Activated effector memory CD4-positive, alpha-beta T cell treated with anti-CD3 and anti-CD28 coated beads, Interleukin-2, amount 50 U/mL, for 16 hours (primary cell): Measurements from ENCODE around the gene MRPL18.
"Not testable (repeated sequence)": the region's sequence is repeated elsewhere in the genome, so short reads cannot be mapped to it uniquely, and the experiment has no call there.

ENCODE experiments used
- DNase-seq: peaks from one replicate; pipeline ENCODE4 v3.0.0-alpha.2; 2020

The MRPL18 gene

DNA sequence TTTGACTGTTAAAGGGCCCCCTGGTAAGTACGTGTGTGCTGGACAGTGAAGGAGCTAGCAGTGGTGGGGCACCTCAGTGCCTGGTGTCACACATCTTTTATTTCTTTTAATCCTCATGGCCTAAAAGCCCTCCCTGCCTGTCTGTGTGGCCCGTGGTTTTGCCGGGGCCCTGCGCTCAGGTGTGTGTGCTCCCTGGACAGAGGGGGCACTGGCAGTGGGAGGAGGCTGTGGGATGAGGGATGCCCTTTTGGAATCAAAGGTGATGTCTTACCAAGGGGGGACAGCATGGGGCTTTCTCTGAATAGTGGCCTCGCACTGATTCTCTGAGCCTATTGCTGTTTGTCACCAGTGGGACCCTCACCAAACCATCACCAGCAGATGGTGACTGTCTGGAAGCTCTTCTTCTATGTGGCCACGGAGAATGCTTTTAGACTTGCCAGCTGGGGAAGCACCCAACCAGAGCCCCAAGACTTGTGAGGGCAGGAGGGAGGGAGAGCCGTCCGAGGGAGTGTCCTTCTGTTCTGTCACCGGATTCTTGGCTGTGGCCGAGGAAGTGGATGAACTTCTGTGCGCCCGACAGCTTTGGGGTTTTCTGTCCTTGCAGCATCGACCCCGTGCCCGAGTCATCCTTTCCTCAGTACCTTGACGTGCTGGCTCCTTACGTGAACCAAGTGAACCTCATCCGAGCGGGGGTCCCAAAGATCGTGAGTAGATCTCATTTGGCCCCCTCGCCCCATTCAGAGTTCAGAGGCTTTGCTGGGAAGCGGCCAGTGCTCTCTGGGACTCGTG lies 27.9 kb downstream of the MRPL18 start:
- DNase-seq = no peak

DNA sequence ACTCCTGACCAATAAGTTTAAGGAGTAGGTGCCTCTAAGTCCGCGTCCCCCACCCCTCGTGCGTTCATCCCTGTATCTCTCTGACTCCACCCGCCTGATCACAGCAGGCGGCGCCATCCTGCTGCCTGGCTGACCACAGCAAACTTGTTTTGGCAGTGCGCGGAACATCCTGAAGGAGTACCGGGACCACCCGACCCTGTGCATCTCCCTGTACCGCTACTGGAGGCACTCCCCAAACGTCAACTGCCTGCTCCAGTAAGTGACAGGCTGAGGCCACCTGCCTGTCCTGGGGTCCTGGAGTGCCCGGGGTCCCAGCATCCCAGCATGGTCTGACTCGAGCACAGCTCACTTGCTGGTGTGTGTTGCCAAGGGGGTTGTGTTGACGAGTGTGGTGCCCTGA lies 28.8 kb downstream of the MRPL18 start:
- no peak for DNase-seq

DNA sequence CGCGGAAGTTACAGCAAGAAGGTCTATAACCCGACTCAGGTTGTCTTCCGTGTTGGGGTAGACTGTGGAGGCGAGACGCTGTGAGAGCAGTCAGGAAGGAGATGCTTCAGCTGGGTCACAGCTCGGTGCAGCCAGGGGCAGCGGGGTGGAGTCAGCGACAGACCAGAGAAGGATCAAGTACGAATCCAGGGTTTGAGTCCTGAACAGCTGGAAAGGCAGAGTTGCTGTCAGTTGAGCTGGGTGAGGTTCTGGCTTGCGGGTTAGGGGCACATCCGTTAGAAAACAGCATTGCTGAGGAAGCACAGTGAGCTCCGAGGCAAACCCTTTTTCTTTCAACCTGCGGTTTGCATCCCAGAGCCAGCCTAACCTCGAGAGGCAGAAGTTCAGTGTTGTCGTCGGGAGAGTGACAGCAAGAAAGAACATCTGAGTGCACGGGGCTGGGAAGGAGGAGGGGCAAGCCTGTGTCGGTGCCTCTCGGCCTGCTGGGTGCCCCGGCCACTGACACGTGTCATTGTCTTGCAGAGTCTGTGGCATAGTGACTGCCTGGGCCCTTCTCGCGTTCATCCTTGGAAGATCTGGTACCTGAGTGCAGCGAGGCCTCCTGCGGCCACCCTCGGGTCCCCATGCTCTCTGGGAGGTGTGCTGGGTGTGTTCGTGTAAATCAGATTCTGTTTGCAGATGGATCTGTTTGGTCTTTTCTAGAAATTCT lies 29.8 kb downstream of the MRPL18 start:
- peak; percentile 70 for DNase-seq

DNA sequence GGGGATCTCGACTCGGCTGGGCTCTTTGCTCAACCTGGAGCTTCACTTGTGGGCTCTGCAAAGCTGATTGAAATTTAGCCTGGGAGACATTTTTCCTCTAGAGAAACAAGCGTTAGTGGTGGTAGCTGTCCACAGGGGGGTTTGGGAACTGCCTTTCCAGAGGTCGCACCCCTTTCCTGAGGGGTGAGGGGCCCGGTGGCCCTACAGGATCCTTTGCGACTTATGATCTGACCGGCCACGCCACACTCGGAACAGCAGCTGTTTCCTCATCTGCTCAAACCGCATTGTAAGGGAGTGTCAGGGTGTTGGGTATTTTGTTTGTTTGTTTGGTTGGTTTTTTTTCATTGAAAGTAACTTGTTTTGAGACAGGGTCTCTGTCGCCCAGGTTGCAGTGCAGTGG lies 30.9 kb downstream of the MRPL18 start:
- no peak for DNase-seq

DNA sequence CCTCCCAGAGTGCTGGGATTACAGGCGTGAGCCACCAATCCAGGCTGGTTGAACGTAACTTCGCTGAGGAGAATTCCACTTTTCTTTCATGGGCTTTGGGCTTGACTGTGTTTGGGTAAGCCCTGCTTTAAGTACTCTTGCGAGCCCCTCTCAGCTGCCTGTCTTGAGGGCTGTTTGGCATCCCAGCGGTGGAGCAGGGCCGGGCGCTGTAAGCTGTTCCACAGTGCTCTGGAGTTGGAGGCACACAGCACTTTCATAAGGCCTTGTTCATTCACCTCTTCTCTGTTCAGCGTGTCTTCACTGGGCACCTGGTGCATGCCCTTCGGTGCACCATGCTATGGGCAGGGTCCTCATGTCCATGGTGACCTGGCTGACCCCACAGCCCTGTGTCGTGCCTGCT lies 31.5 kb downstream of the MRPL18 start:
- DNase-seq = no peak

DNA sequence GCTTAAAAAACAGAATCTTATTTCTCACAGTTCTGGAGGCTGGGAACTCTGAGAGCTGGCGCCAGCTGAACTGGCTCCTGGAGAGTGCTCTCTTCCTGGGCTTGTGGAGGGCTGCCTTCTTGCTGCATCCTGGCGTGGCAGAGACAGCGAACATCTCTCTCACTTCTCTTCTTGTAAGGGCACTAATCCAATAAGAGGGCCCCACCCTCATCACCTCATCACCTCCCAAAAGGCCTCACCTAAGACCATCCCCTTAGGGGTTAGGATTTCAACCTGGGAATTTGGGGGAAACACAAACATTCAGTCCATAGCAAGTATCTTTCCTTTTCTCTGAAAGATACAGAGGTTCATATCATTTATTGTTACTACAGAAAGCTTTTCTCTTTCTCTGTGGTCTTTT lies 33.7 kb downstream of the MRPL18 start:
- DNase-seq = no peak

DNA sequence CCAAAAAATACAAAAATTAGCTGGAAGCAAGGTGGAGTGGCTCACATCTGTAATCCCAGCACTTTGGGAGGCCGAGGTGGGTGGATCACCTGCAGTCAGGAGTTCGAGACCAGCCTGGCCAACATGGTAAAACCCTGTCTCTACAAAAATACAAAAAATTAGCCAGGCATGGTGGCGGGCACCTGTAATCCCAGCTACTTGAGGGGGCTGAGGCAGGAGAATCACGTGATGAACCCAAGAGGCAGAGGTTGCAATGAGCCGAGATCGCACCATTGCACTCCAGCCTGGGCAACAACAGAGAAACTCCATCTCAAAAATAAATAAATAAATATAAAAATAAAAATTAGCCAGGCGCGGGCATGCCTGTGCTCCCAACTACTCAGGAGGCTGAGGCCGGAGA lies 34.4 kb downstream of the MRPL18 start:
- not testable (repeated sequence) for DNase-seq

DNA sequence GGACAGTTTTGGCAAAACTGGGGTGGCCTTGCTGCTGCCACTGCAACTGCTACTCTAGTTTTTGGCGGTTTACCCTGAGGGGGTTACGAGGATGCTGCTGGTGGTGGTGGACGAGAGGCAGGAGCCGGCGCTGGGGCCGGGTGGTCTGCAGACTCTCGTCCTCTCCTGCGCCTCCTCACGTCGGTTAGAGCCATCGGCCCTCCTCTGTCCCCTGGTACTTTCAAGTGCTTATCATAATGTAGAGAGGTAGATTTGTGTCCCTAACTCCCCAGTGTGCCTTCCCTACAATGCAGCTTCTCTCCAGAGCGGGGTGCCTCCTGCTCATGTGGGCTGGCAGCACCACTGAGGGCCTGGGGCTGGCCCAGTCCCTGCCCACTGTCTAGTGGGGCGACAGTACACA lies 35.7 kb downstream of the MRPL18 start:
- DNase-seq = no peak

DNA sequence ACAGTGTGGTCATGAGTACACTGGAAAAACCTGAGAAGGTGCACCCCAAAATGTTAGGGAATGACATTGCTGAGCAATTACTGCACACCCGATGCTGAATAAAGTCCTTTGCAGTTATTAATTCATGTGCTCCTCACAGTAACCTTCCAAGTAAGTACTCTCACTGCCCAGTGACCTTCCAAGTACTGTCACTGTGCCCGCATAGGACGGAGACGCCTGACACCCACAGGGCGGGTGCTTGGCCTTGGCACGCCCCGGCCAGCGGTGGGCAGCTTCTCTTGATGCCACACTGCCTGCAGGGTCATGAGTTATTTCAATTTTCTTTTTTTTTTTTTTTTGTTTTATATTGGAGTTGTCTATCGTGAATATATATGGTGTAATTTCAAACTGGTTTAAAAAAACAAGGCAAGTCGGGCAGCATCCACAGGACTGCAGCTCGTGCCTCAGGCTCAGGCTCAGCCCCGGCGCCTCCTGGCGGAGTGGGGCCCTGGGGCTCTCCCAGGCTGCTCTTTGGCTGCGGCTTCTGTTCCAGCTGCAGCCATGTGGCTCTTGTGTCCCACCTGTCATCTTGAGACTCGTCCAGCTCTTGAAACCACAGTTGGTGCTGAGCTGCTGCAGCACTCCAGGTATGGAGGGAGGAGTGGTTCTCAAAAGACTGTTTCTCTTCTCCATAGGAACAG lies 36.8 kb downstream of the MRPL18 start:
- DNase-seq = no peak

DNA sequence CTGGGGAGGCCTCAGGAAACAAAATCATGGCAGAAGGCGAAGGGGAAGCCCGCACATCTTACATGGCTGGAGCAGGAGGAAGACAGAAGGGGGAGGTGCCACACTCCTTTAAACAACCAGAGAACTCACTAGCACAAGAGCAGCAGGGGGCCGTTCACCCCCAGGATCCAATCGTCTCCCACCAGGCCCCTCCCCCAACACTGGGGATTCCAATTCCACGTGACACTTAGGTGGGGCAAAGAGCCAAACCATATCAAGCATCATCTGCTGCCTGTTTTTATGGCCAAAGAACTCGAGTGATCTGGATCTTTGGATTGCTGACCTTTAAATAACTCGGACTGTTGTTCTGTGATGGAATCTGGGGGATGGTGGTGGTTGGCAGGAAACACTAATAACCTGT lies 37.8 kb downstream of the MRPL18 start:
- no peak for DNase-seq

DNA sequence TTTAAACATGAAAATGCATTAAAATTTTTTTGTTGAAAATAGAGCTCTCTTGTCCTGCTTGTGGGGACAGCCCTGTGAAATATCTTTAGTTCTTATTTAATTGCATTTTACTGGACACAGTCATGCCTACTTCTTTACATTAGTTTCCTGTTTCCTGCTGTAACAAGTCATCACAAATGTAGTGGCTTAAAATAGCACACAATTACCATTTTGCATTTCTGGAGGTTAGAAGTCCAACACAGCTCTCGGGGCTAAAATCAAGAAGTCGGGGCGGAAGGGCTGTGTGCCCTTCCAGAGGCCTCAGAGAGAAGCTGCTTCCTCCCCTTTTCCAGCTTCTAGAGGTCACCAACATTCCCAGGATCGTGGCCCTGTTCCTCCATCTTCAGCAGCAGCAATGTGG lies 39.3 kb downstream of the MRPL18 start:
- DNase-seq = no peak

DNA sequence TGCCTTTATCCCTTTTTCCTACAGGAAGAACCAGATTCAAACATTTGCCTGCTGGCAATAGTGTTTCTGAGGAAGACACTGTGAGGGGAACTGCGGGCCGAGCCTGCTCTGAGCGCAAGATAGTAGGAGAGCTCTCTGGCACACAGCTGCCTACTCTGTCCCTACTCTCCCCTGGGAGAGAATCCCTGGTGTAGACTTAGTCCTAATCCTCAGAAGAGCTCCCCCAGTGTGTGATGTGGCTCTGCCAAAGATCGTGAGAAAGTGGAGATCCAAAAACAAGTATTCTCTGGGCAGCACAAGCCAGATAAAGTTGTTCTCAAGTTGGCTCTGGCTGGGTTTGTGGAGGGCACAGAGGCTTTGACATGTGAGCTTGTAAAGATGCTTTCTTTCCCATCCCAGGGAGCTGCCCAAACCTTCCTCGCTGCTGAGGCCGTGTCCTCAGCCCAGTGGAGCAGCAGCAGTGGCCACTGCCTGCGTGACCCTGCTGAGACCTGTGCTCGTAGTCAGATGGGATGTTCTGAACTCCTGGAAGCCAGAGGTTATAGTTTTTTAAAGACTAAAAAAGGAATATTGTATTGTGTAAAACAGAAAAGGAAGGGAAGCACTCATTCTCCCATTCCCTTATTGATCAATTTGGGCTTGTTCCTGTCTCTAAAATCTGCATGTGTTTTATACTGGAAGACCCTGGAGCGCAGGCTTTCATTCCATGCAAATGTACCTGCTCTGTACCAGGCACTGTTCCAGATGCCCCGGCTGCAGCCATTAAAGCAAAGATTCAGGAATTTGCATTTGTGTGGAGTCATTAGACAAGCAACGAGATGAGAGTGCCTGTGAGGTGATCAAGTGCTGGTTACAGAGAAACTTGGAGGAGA lies 40.5 kb downstream of the MRPL18 start:
- no peak for DNase-seq

DNA sequence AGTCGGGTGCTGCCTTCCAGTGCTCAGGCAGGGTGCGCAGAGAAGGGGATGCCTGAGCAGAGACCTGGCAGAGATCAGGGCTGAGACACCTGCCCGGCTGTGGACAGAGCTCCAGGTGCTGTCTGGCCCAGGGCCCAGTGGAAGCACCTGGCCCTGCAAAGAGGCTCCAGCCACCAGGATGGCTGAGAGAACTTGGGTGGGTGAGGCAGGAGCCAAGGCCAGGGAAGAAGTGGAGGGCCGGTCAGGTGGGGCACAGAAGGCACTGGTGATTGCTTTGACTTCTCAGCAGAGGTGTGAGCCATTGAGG lies 41.1 kb downstream of the MRPL18 start:
- DNase-seq = no peak

DNA sequence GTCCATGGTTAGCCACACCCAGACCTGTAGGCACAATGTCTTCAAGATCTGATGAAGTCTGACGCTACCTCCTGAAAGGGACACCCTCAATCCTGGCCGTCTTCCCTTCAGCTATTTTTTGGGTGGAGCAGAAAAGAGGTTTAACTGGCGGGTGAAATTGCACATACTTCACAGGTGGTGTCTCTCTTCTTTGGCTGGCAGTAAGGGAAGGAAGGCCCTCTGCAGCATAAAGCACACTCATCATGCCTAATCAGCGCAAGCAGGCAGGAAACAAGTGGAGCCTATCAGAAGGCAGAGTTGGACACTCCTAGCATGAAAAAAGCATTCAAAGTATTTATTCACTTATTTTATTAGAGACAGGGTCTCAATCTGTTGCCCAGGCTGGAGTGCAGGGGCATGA lies 42.7 kb downstream of the MRPL18 start:
- no peak for DNase-seq

DNA sequence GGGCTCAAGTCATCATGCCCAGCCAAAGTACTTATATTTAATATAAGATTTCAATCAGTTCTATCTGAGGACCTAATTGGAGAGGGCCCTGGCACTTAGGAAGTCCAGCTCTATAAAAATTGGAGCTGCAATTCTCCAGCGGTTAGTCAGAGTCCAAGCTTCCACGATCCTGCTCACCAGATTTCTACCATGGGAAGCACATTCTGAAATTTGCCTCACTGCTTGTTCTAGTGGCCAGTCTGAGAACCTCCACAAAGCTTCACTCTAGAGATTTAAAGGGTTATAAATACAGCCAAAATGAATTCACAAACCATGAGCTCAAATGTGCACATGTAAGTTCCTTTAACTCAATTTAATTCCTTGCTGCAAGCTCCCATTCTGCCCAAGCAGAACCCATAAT lies 43.3 kb downstream of the MRPL18 start:
- DNase-seq = no peak

DNA sequence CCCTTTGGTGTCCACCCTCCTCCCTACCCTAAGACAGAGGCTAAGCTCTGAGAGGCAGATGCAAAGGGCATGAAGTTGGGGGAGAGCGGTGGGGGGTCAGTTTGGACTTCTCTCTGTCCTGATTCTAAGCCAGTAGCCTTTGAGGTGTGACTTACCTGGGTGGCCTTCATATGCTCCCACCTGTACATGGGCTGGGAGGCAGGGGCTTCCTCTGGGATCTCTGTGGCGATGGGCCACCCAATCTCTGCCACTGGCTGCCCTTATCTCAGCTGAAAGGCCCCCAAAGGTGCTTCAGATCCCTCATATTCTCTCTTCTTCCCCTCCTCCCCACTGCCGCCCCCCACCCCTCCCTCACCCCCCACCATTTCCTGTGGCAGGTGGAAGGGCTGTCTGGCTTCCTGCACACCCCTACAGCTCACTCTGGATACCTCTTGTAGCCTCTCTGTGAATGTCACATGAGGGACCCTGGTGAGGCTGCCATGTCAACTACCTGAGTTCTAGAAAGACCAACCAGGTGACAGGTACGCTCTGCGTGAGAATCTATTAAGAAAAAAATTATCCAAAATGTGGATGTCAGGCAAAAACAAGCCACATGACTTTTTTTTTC lies 43.8 kb downstream of the MRPL18 start:
- no peak for DNase-seq

DNA sequence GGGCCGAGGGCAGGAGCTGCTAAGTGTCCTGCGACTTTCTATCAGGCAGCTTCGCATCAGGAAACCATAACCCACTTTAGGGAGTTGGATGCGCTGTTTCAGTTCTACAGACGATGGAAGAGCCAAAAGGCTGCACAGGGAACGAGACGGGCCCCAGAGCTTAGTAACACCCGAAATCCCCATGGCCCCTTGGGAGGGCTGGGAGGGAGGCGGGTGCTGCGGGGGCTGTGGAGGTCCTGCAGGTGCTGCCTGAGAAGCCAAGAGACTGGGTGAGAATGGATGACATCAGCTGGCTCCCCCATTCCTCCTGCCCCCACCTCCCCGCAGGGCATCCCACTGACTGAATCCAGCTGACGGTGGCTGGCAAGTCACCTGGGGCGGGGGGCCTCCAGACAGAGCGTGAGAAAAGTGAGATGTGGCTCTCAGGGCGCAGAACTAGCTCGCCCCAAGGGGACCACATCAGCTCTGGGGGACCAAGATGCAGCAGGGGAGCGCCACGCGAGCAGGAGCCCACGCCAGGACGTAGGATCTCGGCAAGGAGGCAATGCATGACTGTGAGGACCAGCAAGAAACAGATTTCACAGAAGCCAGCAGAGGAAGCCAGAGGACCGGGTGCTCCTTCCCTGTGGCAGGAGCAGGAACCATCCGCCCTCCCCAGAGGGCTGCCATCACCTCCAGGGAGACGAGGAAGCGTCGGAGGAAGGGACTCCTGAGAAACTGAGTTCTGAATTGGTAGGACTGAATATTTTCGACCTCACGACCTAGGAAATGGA lies 46.6 kb downstream of the MRPL18 start:
- no peak for DNase-seq

DNA sequence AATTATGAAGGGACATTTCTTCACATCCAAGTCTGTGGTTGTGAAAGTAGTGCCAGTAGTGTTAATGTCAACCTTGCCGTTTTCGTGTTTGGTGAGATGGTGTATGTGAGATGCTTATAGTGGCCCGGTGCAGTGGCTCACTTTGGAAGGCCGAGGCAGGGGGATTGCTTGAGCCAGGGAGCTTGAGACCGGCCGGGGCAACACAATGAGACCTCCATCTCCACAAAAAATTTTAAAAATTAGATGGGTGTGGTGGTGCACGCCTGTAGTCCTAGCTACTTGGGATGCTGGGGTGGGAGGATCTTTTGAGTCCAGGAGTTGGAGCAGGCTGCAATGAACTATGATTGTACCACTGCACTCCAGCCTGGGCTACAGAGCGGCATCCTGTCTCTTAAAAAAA lies 47.2 kb downstream of the MRPL18 start:
- DNase-seq = no peak

DNA sequence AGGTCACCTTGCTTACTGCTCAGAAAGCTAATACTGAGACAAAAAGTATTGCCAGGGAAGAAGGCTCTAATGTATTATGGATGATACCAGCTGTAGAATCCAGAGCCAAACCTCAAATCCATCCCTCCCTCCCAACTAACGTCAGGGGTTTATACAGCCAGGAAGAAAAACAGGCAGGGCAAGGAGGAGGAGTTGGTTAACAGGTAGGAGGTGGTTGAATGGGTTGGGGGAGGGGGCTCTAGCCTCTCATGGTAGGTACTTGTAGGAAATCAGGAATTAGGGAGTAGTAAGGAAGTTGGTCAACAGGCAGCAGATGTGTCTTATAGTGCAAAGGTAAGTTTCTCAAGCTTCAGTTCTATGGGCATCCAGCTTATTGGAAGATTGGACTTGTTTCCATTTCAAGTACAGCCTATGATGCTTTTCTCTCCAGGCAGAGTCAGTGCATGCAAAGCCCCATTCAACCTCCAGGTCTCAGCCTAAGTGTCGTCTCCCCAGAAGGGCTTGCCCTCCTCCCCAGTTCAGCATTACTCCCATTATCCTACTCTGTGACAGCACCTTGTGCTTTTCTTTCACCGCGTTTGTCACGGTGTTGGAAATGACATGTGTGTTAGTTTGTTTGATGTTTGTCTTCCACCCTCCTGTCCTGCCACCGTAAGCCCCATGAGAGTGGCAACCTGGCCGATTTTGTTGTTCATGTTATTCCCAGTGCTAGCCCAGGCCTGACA lies 47.9 kb downstream of the MRPL18 start:
- DNase-seq = no peak

DNA sequence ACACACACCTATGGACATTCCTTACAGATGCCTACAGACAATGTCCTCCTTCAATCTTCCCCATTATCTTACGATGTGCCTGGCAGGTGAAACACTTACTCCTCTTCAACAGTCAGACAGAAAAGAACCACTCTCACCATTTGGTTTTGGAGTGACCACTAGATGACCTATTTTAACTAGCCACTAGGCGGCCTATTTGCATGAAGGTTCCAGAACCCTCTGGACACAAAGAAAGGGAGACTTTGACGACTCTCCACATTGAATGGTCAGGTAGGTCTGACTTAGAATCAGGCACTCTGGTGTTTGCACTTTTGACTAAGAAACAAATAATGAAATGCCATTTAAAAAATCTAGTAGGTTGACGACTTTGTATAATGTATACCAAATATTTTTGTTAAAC lies 51.8 kb downstream of the MRPL18 start:
- DNase-seq = no peak
